ENCODE data around the gene FAM83E. TPM values are rescaled to one million over a fixed set of nuclear protein-coding genes. Genes with fewer than 3 reads are reported as not detected.
A peak's percentile ranks its signal among the peaks of the same experiment; 100 is the strongest.

Gene FAM83E
- total and polyA plus RNA-seq, 10 of the 15 experiments (the other 5 are each of a cell fraction or from before 2014, with no cell fraction given): 0.14 to 2.5 (median 0.33) TPM; not detected in 4

GRCh38 chr19:48627201-48627864 lies 12.5 kb upstream of the FAM83E start (continued):
- TF ChIP-seq PBX3 (IDR thresholded peaks at IDR 0.05; ENCODE audit: insufficient replicate concordance, low read depth, low read length): no peak
- TF ChIP-seq MEF2B (IDR thresholded peaks at IDR 0.05; ENCODE audit: partially characterized antibody, poor library complexity, severe bottlenecking): peak; percentile 52

GRCh38 chr19:48625891-48626327 lies 11.0 kb upstream of the FAM83E start:
- 99% methylated on average over 28 of the region's 30 CpGs for WGBS (ENCODE audit: insufficient coverage, insufficient replicate concordance, low lambda C conversion rate, missing lambda C conversion rate)
- Histone ChIP-seq H3K4me3 (no peak overlapping the region), H3K9ac (ENCODE audit: control insufficient read depth, insufficient read depth, low read length) (no peak overlapping the region), H4K20me1 (ENCODE audit: control insufficient read depth, insufficient read depth) (no peaks in the 10 kb centered on the region), H3K27ac (ENCODE audit: control insufficient read depth, insufficient read depth) (no peak overlapping the region), H3K4me2 (ENCODE audit: control insufficient read depth, insufficient read depth) (no peak overlapping the region), H3K36me3 (ENCODE audit: control insufficient read depth in 2 of 2, insufficient read depth in 2 of 2, low read length in 1 of 2) (peaks cover 6 to 8% of the 10 kb centered on the region in 2 experiments; a peak in 3 of 4 replicates), H3K9me3 (replicated peaks; ENCODE audit: control insufficient read depth, insufficient read depth, low read length) (no peaks in the 10 kb centered on the region), H3K4me1 (ENCODE audit: control insufficient read depth, insufficient read depth, low read length) (peaks cover 13% of the 10 kb centered on the region), H3K27me3 (replicated peaks in 1 of 2; ENCODE audit: control insufficient read depth in 2 of 2, insufficient read depth in 2 of 2, low read length in 1 of 2) (no peaks in the 10 kb centered on the region), H2AFZ (ENCODE audit: control insufficient read depth, low read depth, low read length) (no peak overlapping the region), H3K79me2 (ENCODE audit: control insufficient read depth, insufficient read depth, low read length) (peaks cover 15% of the 10 kb centered on the region)
- ATAC-seq (no peak), DNase-seq (ENCODE audit: low read depth, low spot score) (no peak), FAIRE-seq (no peak)
- intact Hi-C loops (cut with micrococcal nuclease; ENCODE audit: unreplicated experiment) (no loop called here), in situ Hi-C loops (cut with MboI) (loop anchor here (25.0 kb wide), 1 partner anchor 1261 kb away; the partner anchor contains the start of genes AKT1S1, IL4I1 and TBC1D17)
- ChIA-PET POLR2A (interaction anchor here (0.6 to 0.7 kb wide), 3 partner anchors 9 to 344 kb away, joined by 4 to 8 read pairs (median 6); no protein-coding TSS in a partner anchor), CTCF (no interaction called here), RAD21 (ENCODE audit: unreplicated experiment) (interaction anchor here (0.6 kb wide), 1 partner anchor 273 kb away, joined by 3 read pairs; no protein-coding TSS in a partner anchor), SMC1A (ENCODE audit: uncharacterized antibody, unreplicated experiment) (no interaction called here)
- BruUV-seq (replicated peaks): no TSS peak
- TF ChIP-seq E2F4 (IDR thresholded peaks at IDR 0.05; ENCODE audit: low read depth, low read length) (no peak), RUNX3 (IDR thresholded peaks at IDR 0.05; ENCODE audit: low read length) (no peak), GATAD2B (conservative IDR thresholded peaks at IDR 0.05; ENCODE audit: low read depth) (no peak), E4F1 (IDR thresholded peaks at IDR 0.05; ENCODE audit: borderline replicate concordance, partially characterized antibody) (no peak), YY1 (IDR thresholded peaks at IDR 0.05; ENCODE audit: low read depth, low read length) (no peak), MTA2 (IDR thresholded peaks at IDR 0.05; ENCODE audit: low read depth) (no peak), IKZF1 (conservative IDR thresholded peaks at IDR 0.05) (no peak), CEBPB (IDR thresholded peaks at IDR 0.05; ENCODE audit: borderline replicate concordance in 1 of 2, low read depth in 2 of 2, low read length in 2 of 2) (no peak), RBBP5 (conservative IDR thresholded peaks at IDR 0.05) (no peak), ZBTB11 (CRISPR knock-in tag; IDR thresholded peaks at IDR 0.05) (no peak), YBX1 (IDR thresholded peaks at IDR 0.05) (no peak)

All from GM12878 (cell line).